ENCODE results near the gene TMEM238L.

Gene TMEM238L

GRCh38 chr17:10824874-10825273, 21.0 kb upstream of the TMEM238L start:
- Histone ChIP-seq H3K4me2 (ENCODE audit: low read length) (no peak overlapping the region), H3F3A (ENCODE audit: insufficient read depth, low read length) (no peaks in the 10 kb centered on the region), H3K9me2 (ENCODE audit: low read depth, low read length) (no peaks in the 10 kb centered on the region), H3K36me3 (ENCODE audit: insufficient read depth, low read length) (no peaks in the 10 kb centered on the region), H3K4me1 (ENCODE audit: insufficient read depth, low read length, severe bottlenecking) (no peaks in the 10 kb centered on the region), H3K9ac (ENCODE audit: low read length) (no peak overlapping the region), H4K20me1 (ENCODE audit: insufficient read depth, low read length) (no peaks in the 10 kb centered on the region), H3K9me3 (ENCODE audit: low read length) (no peaks in the 10 kb centered on the region), H3K4me3 (ENCODE audit: low read depth, low read length, poor library complexity, severe bottlenecking) (no peak overlapping the region), H2AFZ (ENCODE audit: low read length) (no peak overlapping the region), H3K79me2 (ENCODE audit: insufficient read depth, low read length) (no peaks in the 10 kb centered on the region), H3K27ac (ENCODE audit: low read depth, low read length, poor library complexity, severe bottlenecking) (no peak overlapping the region), H3K27me3 (ENCODE audit: insufficient read depth, low read length) (no peaks in the 10 kb centered on the region)
- no peak for TF ChIP-seq CTCF (IDR thresholded peaks at IDR 0.05; ENCODE audit: low read length)
- no peak for TF ChIP-seq EZH2 (IDR thresholded peaks at IDR 0.05; ENCODE audit: borderline replicate concordance, low read length)

GRCh38 chr17:10821770-10822169, 17.9 kb upstream of the TMEM238L start:
- TF ChIP-seq CTCF (IDR thresholded peaks at IDR 0.05; ENCODE audit: low read length) (no peak), EZH2 (IDR thresholded peaks at IDR 0.05; ENCODE audit: borderline replicate concordance, low read length) (no peak)
- Histone ChIP-seq H3K79me2 (ENCODE audit: insufficient read depth, low read length) (no peaks in the 10 kb centered on the region), H4K20me1 (ENCODE audit: insufficient read depth, low read length) (no peaks in the 10 kb centered on the region), H3K27me3 (ENCODE audit: insufficient read depth, low read length) (no peaks in the 10 kb centered on the region), H3K9me3 (ENCODE audit: low read length) (no peaks in the 10 kb centered on the region), H3K4me2 (ENCODE audit: low read length) (no peak overlapping the region), H2AFZ (ENCODE audit: low read length) (no peak overlapping the region), H3K4me3 (ENCODE audit: low read depth, low read length, poor library complexity, severe bottlenecking) (no peak overlapping the region), H3K9me2 (ENCODE audit: low read depth, low read length) (no peaks in the 10 kb centered on the region), H3K9ac (ENCODE audit: low read length) (no peak overlapping the region), H3K36me3 (ENCODE audit: insufficient read depth, low read length) (no peaks in the 10 kb centered on the region), H3K4me1 (ENCODE audit: insufficient read depth, low read length, severe bottlenecking) (no peaks in the 10 kb centered on the region), H3F3A (ENCODE audit: insufficient read depth, low read length) (no peaks in the 10 kb centered on the region), H3K27ac (ENCODE audit: low read depth, low read length, poor library complexity, severe bottlenecking) (no peak overlapping the region)

GRCh38 chr17:10821054-10821453, 17.2 kb upstream of the TMEM238L start:
- Histone ChIP-seq H3F3A (ENCODE audit: insufficient read depth, low read length) (no peaks in the 10 kb centered on the region), H3K27me3 (ENCODE audit: insufficient read depth, low read length) (no peaks in the 10 kb centered on the region)
- no peak for TF ChIP-seq EZH2 (IDR thresholded peaks at IDR 0.05; ENCODE audit: borderline replicate concordance, low read length)
- no peak for TF ChIP-seq CTCF (IDR thresholded peaks at IDR 0.05; ENCODE audit: low read length)

More at GRCh38 chr17:10821054-10821453, 17.2 kb upstream of the TMEM238L start:
- Histone ChIP-seq H3K9me2 (ENCODE audit: low read depth, low read length) (no peaks in the 10 kb centered on the region), H3K36me3 (ENCODE audit: insufficient read depth, low read length) (no peaks in the 10 kb centered on the region), H4K20me1 (ENCODE audit: insufficient read depth, low read length) (no peaks in the 10 kb centered on the region), H3K4me1 (ENCODE audit: insufficient read depth, low read length, severe bottlenecking) (no peaks in the 10 kb centered on the region), H3K79me2 (ENCODE audit: insufficient read depth, low read length) (no peaks in the 10 kb centered on the region), H3K4me3 (ENCODE audit: low read depth, low read length, poor library complexity, severe bottlenecking) (no peak overlapping the region), H3K27ac (ENCODE audit: low read depth, low read length, poor library complexity, severe bottlenecking) (no peak overlapping the region), H2AFZ (ENCODE audit: low read length) (no peak overlapping the region), H3K4me2 (ENCODE audit: low read length) (no peak overlapping the region), H3K9ac (ENCODE audit: low read length) (no peak overlapping the region), H3K9me3 (ENCODE audit: low read length) (no peaks in the 10 kb centered on the region)
